ENCODE data around the gene PDE7B.

The PDE7B gene

GRCh38 chr6:135869857-135870256, 18.4 kb downstream of the PDE7B start:
- no peaks in the 10 kb centered on the region for H3K9me3 ChIP-seq (ENCODE audit: control insufficient read depth, insufficient read depth, low read length)
- H3K27ac ChIP-seq (ENCODE audit: low read depth, low read length), result no peak overlapping the region
- no peak overlapping the region for H3K4me3 ChIP-seq (ENCODE audit: low read depth, low read length)
- H3K27me3 ChIP-seq (ENCODE audit: control insufficient read depth, insufficient read depth, low read length), result no peaks in the 10 kb centered on the region
- no peaks in the 10 kb centered on the region for H3K36me3 ChIP-seq (ENCODE audit: control insufficient read depth, insufficient read depth, low read length)
- H3K4me1 ChIP-seq (ENCODE audit: control insufficient read depth, insufficient read depth, low read length), result no peaks in the 10 kb centered on the region
- no peak overlapping the region for H3K9ac ChIP-seq (ENCODE audit: low read depth, low read length)

- no peak overlapping the region for H3K27ac ChIP-seq (ENCODE audit: low read depth, low read length)
- H3K9ac ChIP-seq (ENCODE audit: low read depth, low read length), result no peak overlapping the region
- H3K4me3 ChIP-seq (ENCODE audit: low read depth, low read length), result no peak overlapping the region
- no peaks in the 10 kb centered on the region for H3K4me1 ChIP-seq (ENCODE audit: control insufficient read depth, insufficient read depth, low read length)
- no peaks in the 10 kb centered on the region for H3K9me3 ChIP-seq (ENCODE audit: control insufficient read depth, insufficient read depth, low read length)
- no peaks in the 10 kb centered on the region for H3K36me3 ChIP-seq (ENCODE audit: control insufficient read depth, insufficient read depth, low read length)
- no peaks in the 10 kb centered on the region for H3K27me3 ChIP-seq (ENCODE audit: control insufficient read depth, insufficient read depth, low read length)
These were observed 19.2 kb downstream of the PDE7B start for GRCh38 chr6:135870722-135871121.

- no peak overlapping the region for H3K9ac ChIP-seq (ENCODE audit: low read depth, low read length)
- no peaks in the 10 kb centered on the region for H3K9me3 ChIP-seq (ENCODE audit: control insufficient read depth, insufficient read depth, low read length)
These were observed 19.8 kb downstream of the PDE7B start for GRCh38 chr6:135871296-135871695.

GRCh38 chr6:135871878-135872277, 20.4 kb downstream of the PDE7B start:
- H3K4me1 ChIP-seq (ENCODE audit: control insufficient read depth, insufficient read depth, low read length), result no peaks in the 10 kb centered on the region
- no peak overlapping the region for H3K27ac ChIP-seq (ENCODE audit: low read depth, low read length)
- no peak overlapping the region for H3K9ac ChIP-seq (ENCODE audit: low read depth, low read length)
- H3K9me3 ChIP-seq (ENCODE audit: control insufficient read depth, insufficient read depth, low read length), result no peaks in the 10 kb centered on the region
- H3K36me3 ChIP-seq (ENCODE audit: control insufficient read depth, insufficient read depth, low read length), result no peaks in the 10 kb centered on the region
- H3K27me3 ChIP-seq (ENCODE audit: control insufficient read depth, insufficient read depth, low read length), result no peaks in the 10 kb centered on the region
- no peak overlapping the region for H3K4me3 ChIP-seq (ENCODE audit: low read depth, low read length)

More at GRCh38 chr6:135871296-135871695, 19.8 kb downstream of the PDE7B start:
- H3K27me3 ChIP-seq (ENCODE audit: control insufficient read depth, insufficient read depth, low read length), result no peaks in the 10 kb centered on the region
- no peaks in the 10 kb centered on the region for H3K36me3 ChIP-seq (ENCODE audit: control insufficient read depth, insufficient read depth, low read length)
- no peaks in the 10 kb centered on the region for H3K4me1 ChIP-seq (ENCODE audit: control insufficient read depth, insufficient read depth, low read length)
- H3K27ac ChIP-seq (ENCODE audit: low read depth, low read length), result no peak overlapping the region
- no peak overlapping the region for H3K4me3 ChIP-seq (ENCODE audit: low read depth, low read length)

GRCh38 chr6:135875446-135875845, 23.9 kb downstream of the PDE7B start:
- H3K36me3 ChIP-seq (ENCODE audit: control insufficient read depth, insufficient read depth, low read length), result no peaks in the 10 kb centered on the region
- H3K27ac ChIP-seq (ENCODE audit: low read depth, low read length), result no peak overlapping the region
- no peaks in the 10 kb centered on the region for H3K4me1 ChIP-seq (ENCODE audit: control insufficient read depth, insufficient read depth, low read length)
- H3K9ac ChIP-seq (ENCODE audit: low read depth, low read length), result no peak overlapping the region
- H3K27me3 ChIP-seq (ENCODE audit: control insufficient read depth, insufficient read depth, low read length), result no peaks in the 10 kb centered on the region
- H3K4me3 ChIP-seq (ENCODE audit: low read depth, low read length), result no peak overlapping the region
- no peaks in the 10 kb centered on the region for H3K9me3 ChIP-seq (ENCODE audit: control insufficient read depth, insufficient read depth, low read length)

GRCh38 chr6:135876058-135876457, 24.6 kb downstream of the PDE7B start:
- Histone ChIP-seq H3K27ac (ENCODE audit: low read depth, low read length) (no peak overlapping the region), H3K27me3 (ENCODE audit: control insufficient read depth, insufficient read depth, low read length) (no peaks in the 10 kb centered on the region), H3K4me3 (ENCODE audit: low read depth, low read length) (no peak overlapping the region), H3K9ac (ENCODE audit: low read depth, low read length) (no peak overlapping the region), H3K9me3 (ENCODE audit: control insufficient read depth, insufficient read depth, low read length) (no peaks in the 10 kb centered on the region), H3K4me1 (ENCODE audit: control insufficient read depth, insufficient read depth, low read length) (no peaks in the 10 kb centered on the region), H3K36me3 (ENCODE audit: control insufficient read depth, insufficient read depth, low read length) (no peaks in the 10 kb centered on the region)

GRCh38 chr6:135877666-135878065, 26.2 kb downstream of the PDE7B start:
- H3K9ac ChIP-seq (ENCODE audit: low read depth, low read length), result no peak overlapping the region
- H3K36me3 ChIP-seq (ENCODE audit: control insufficient read depth, insufficient read depth, low read length), result no peaks in the 10 kb centered on the region
- no peak overlapping the region for H3K27ac ChIP-seq (ENCODE audit: low read depth, low read length)
- no peak overlapping the region for H3K4me3 ChIP-seq (ENCODE audit: low read depth, low read length)
- H3K4me1 ChIP-seq (ENCODE audit: control insufficient read depth, insufficient read depth, low read length), result no peaks in the 10 kb centered on the region
- no peaks in the 10 kb centered on the region for H3K9me3 ChIP-seq (ENCODE audit: control insufficient read depth, insufficient read depth, low read length)
- H3K27me3 ChIP-seq (ENCODE audit: control insufficient read depth, insufficient read depth, low read length), result no peaks in the 10 kb centered on the region

- Histone ChIP-seq H3K27me3 (ENCODE audit: control insufficient read depth, insufficient read depth, low read length) (no peaks in the 10 kb centered on the region), H3K36me3 (ENCODE audit: control insufficient read depth, insufficient read depth, low read length) (no peaks in the 10 kb centered on the region), H3K9ac (ENCODE audit: low read depth, low read length) (no peak overlapping the region), H3K4me1 (ENCODE audit: control insufficient read depth, insufficient read depth, low read length) (no peaks in the 10 kb centered on the region), H3K9me3 (ENCODE audit: control insufficient read depth, insufficient read depth, low read length) (no peaks in the 10 kb centered on the region), H3K4me3 (ENCODE audit: low read depth, low read length) (no peak overlapping the region), H3K27ac (ENCODE audit: low read depth, low read length) (no peak overlapping the region)
These were observed 28.8 kb downstream of the PDE7B start for GRCh38 chr6:135880066-135880972.

GRCh38 chr6:135883045-135883444, 31.5 kb downstream of the PDE7B start:
- Histone ChIP-seq H3K9me3 (ENCODE audit: control insufficient read depth, insufficient read depth, low read length) (no peaks in the 10 kb centered on the region), H3K4me3 (ENCODE audit: low read depth, low read length) (no peak overlapping the region), H3K27ac (ENCODE audit: low read depth, low read length) (no peak overlapping the region), H3K4me1 (ENCODE audit: control insufficient read depth, insufficient read depth, low read length) (no peaks in the 10 kb centered on the region), H3K27me3 (ENCODE audit: control insufficient read depth, insufficient read depth, low read length) (no peaks in the 10 kb centered on the region), H3K9ac (ENCODE audit: low read depth, low read length) (no peak overlapping the region), H3K36me3 (ENCODE audit: control insufficient read depth, insufficient read depth, low read length) (no peaks in the 10 kb centered on the region)

- no peak overlapping the region for H3K4me3 ChIP-seq (ENCODE audit: low read depth, low read length)
- H3K4me1 ChIP-seq (ENCODE audit: control insufficient read depth, insufficient read depth, low read length), result no peaks in the 10 kb centered on the region
- H3K27me3 ChIP-seq (ENCODE audit: control insufficient read depth, insufficient read depth, low read length), result no peaks in the 10 kb centered on the region
- no peaks in the 10 kb centered on the region for H3K36me3 ChIP-seq (ENCODE audit: control insufficient read depth, insufficient read depth, low read length)
- H3K9me3 ChIP-seq (ENCODE audit: control insufficient read depth, insufficient read depth, low read length), result no peaks in the 10 kb centered on the region
- no peak overlapping the region for H3K9ac ChIP-seq (ENCODE audit: low read depth, low read length)
- H3K27ac ChIP-seq (ENCODE audit: low read depth, low read length), result no peak overlapping the region
These were observed 32.0 kb downstream of the PDE7B start for GRCh38 chr6:135883536-135883935.

GRCh38 chr6:135884136-135884535, 32.6 kb downstream of the PDE7B start:
- Histone ChIP-seq H3K27me3 (ENCODE audit: control insufficient read depth, insufficient read depth, low read length) (no peaks in the 10 kb centered on the region), H3K9ac (ENCODE audit: low read depth, low read length) (no peak overlapping the region), H3K4me3 (ENCODE audit: low read depth, low read length) (no peak overlapping the region), H3K27ac (ENCODE audit: low read depth, low read length) (no peak overlapping the region), H3K36me3 (ENCODE audit: control insufficient read depth, insufficient read depth, low read length) (no peaks in the 10 kb centered on the region), H3K9me3 (ENCODE audit: control insufficient read depth, insufficient read depth, low read length) (no peaks in the 10 kb centered on the region), H3K4me1 (ENCODE audit: control insufficient read depth, insufficient read depth, low read length) (no peaks in the 10 kb centered on the region)

All from HUES48 (cell line).